ENCODE data around the gene SOCS7.

DNA sequence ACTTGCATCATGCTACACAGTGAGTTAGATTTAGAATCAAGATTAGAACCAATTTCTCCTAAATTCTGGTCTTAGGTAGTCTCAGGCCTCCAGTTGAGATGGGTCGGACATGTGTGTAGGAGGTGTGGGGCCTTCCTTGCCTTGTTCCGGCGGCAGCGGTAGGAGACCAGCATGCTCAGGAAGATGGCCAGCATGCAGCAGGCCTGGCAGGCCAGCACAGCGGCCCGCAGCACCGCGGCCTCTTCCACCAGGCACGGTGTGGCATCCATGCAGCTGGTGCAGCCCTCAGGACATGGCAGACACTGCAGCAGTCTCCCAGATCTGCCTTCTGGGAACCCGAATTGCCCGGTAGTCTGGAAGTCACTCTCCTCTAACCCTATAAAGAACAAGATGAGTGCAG is 14.8 kb upstream of the SOCS7 start:
- TF ChIP-seq, protein P1, sequence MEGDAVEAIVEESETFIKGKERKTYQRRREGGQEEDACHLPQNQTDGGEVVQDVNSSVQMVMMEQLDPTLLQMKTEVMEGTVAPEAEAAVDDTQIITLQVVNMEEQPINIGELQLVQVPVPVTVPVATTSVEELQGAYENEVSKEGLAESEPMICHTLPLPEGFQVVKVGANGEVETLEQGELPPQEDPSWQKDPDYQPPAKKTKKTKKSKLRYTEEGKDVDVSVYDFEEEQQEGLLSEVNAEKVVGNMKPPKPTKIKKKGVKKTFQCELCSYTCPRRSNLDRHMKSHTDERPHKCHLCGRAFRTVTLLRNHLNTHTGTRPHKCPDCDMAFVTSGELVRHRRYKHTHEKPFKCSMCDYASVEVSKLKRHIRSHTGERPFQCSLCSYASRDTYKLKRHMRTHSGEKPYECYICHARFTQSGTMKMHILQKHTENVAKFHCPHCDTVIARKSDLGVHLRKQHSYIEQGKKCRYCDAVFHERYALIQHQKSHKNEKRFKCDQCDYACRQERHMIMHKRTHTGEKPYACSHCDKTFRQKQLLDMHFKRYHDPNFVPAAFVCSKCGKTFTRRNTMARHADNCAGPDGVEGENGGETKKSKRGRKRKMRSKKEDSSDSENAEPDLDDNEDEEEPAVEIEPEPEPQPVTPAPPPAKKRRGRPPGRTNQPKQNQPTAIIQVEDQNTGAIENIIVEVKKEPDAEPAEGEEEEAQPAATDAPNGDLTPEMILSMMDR (conservative IDR thresholded peaks at IDR 0.05; ENCODE audit: low read depth, low read length) = no peak
- TF ChIP-seq EZH2 (IDR thresholded peaks at IDR 0.05; ENCODE audit: low read length, unreplicated experiment) = no peak
- TF ChIP-seq EZH2phosphoT487 (IDR thresholded peaks at IDR 0.05; ENCODE audit: borderline replicate concordance, low read length) = no peak

All from PC-3 (cell line).